Activated CD4-positive, alpha-beta T cell treated with anti-CD3 and anti-CD28 coated beads, Interleukin-2, amount 10 ng/mL, durations not matched to agents 7 days and 5 days (primary cell): ENCODE measurements around the gene EPHB1. TPM values are rescaled to one million over a fixed set of nuclear protein-coding genes. Genes with fewer than 3 reads are reported as not detected.

Experiments
- CTCF ChIA-PET: fragments of 350-600 bp; sonication (Branson Sonifier 250); formaldehyde crosslinking; loops from one replicate; lab custom pipeline; 2021; ENCODE audit warnings: antibody characterized with exemption; lab: Charles Lee
- POLR2A ChIA-PET: fragments of 350-600 bp; sonication (Branson Sonifier 250); formaldehyde crosslinking; loops from one replicate; lab custom pipeline; 2021; ENCODE audit warnings: antibody characterized with exemption; lab: Charles Lee
- DNase-seq: peaks from one replicate; pipeline ENCODE4 v3.0.0-alpha.2; 2020
- H3K27ac Mint-ChIP-seq: one replicate; pipeline ENCODE4 v1.8.0; 2021; ENCODE audit warnings: mild to moderate bottlenecking, moderate library complexity, mixed read lengths
- H3K27me3 Mint-ChIP-seq: one replicate; pipeline ENCODE4 v1.8.0; 2021; ENCODE audit warnings: mixed read lengths
- H3K36me3 Mint-ChIP-seq: one replicate; pipeline ENCODE4 v1.8.0; 2021; ENCODE audit warnings: low read depth, mixed read lengths
- H3K4me1 Mint-ChIP-seq: one replicate; pipeline ENCODE4 v1.8.0; 2021; ENCODE audit warnings: mixed read lengths
- H3K4me3 Mint-ChIP-seq: one replicate; pipeline ENCODE4 v1.8.0; 2021; ENCODE audit warnings: mild to moderate bottlenecking, moderate library complexity, mixed read lengths
- H3K9me3 Mint-ChIP-seq: one replicate; pipeline ENCODE4 v1.8.0; 2021; ENCODE audit warnings: mixed read lengths
- total RNA-seq, 2 experiments: library from RNA; stranded (reverse); gene quantifications; one replicate each; pipeline ENCODE4 v1.2.3, GENCODE V29; 2021

The EPHB1 gene
- total RNA-seq, 2 experiments from 2014 or later: 1.2 to 1.8 TPM

DNA sequence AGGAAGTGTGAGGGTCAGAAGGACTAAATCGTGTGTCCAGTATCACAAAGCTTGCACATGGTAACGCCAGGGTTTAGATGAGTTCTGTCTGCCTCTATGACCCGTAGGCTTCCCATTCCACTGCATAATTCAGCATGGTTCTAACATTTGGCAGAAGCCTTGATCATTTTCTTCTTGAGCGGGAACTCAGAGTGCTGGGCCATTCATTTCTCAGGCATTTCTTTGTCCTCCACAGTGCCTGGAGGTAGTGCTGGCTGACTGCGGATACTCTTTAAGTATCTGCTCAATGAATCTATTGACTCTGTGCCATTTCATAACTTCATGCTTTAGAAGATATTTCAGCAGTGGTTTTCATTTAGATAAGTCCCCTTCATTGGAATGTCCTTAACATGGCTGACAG, 370.2 kb downstream of the EPHB1 start:
- ChIA-PET POLR2A (no interaction called here), CTCF (no interaction called here)
- H3K27ac Mint-ChIP-seq: no peak overlapping the region
- H3K4me1 Mint-ChIP-seq: no peaks in the 10 kb centered on the region
- H3K27me3 Mint-ChIP-seq: no peaks in the 10 kb centered on the region
- DNase-seq: no peak
- no peaks in the 10 kb centered on the region for H3K36me3 Mint-ChIP-seq
- no peak overlapping the region for H3K4me3 Mint-ChIP-seq
- H3K9me3 Mint-ChIP-seq: no peaks in the 10 kb centered on the region

DNA sequence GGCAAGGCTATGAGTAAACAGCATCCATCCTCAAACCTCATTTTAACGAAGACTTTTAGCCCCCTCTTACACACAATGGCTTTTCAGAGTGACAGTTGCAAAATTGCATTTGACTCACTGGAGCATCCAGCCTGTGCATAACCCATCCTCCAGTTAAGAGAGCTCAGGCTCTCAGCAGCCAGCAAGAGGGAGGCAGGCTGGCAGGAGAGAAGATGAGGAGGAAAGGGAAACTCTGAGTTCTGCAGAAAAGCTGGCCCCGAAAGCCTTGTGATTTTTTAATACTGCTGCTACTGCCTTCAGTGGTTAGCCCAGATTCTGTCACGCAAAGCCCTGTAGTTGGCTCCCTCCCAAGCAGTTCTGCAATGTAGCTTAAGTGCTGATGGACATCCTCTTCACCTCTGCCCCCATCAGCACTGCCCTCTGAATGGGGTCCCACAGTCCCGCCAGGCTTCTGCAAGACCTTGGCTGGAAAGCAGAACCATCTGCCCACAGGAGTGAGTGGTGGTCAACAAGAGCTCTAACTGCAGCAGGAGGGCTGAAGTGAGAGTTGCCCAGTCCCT, 371.3 kb downstream of the EPHB1 start:
- DNase-seq: no peak
- ChIA-PET CTCF (no interaction called here), POLR2A (no interaction called here)
- Mint-ChIP-seq H3K4me1 (no peaks in the 10 kb centered on the region), H3K27ac (no peak overlapping the region), H3K9me3 (no peaks in the 10 kb centered on the region), H3K4me3 (no peak overlapping the region), H3K27me3 (no peaks in the 10 kb centered on the region), H3K36me3 (no peaks in the 10 kb centered on the region)

DNA sequence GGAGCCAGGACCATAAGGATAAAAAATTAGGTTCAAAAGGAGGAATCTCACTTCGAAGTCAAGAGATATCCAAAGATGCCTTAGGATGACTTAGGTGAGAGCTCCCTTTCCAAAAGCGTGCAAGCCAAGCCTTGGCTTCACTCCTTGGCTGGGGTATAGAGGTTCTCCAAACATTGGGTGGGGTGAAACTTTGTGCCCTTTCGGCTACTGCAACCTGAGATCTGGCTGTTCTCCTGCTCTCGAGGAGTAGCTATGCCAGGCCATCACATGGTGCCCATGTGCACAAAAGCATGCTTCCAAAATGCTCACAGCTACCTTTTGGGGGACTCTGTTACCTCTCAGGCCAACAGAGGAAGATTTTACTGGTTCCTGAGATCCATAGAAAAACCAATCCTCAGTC, 373.8 kb downstream of the EPHB1 start:
- Mint-ChIP-seq H3K9me3 (no peaks in the 10 kb centered on the region), H3K27ac (no peak overlapping the region), H3K4me1 (no peaks in the 10 kb centered on the region), H3K27me3 (no peaks in the 10 kb centered on the region), H3K36me3 (no peaks in the 10 kb centered on the region), H3K4me3 (no peak overlapping the region)
- ChIA-PET CTCF (no interaction called here), POLR2A (no interaction called here)
- no peak for DNase-seq

DNA sequence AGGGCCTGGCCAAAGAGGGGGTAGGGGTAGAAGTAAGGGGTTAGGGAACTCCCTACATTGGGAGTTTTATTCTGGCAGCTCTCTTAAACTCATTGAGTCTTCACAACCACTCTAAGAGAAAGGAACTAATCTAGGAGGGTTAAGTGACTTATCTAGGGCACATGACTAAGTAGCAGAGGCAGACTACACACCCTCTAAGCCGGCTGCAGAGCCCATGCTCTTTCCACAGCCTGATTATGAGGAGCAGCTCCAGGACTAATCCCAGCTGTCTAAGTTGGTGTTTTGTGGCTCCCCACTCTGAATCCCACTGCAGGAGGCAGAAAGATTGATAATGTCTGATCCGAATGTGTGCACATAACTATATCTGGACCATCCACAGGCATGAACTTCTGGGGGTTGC, 374.6 kb downstream of the EPHB1 start:
- ChIA-PET POLR2A (no interaction called here), CTCF (no interaction called here)
- H3K4me3 Mint-ChIP-seq: no peak overlapping the region
- H3K27ac Mint-ChIP-seq: no peak overlapping the region
- no peaks in the 10 kb centered on the region for H3K4me1 Mint-ChIP-seq
- H3K9me3 Mint-ChIP-seq: no peaks in the 10 kb centered on the region
- DNase-seq: no peak
- no peaks in the 10 kb centered on the region for H3K36me3 Mint-ChIP-seq
- H3K27me3 Mint-ChIP-seq: no peaks in the 10 kb centered on the region

DNA sequence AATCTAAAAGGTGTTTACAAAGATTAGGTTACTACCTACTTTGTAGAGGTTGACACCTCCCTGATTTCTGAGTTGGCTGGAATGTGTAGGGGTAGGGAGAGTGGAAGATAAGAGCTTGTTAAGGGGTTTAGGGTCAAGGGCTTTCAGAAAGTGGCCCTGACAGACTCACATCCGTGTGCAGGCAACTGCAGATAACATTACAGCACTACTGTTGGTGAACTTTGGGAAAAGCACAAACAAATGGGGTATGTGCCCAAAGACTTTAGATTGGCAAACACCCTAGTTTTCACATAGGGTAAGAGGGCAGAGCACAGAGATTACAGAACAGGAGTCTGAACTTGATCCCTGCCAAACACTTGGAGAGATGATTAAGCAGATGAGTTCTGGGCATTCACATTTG, 375.7 kb downstream of the EPHB1 start:
- no peaks in the 10 kb centered on the region for H3K9me3 Mint-ChIP-seq

DNA sequence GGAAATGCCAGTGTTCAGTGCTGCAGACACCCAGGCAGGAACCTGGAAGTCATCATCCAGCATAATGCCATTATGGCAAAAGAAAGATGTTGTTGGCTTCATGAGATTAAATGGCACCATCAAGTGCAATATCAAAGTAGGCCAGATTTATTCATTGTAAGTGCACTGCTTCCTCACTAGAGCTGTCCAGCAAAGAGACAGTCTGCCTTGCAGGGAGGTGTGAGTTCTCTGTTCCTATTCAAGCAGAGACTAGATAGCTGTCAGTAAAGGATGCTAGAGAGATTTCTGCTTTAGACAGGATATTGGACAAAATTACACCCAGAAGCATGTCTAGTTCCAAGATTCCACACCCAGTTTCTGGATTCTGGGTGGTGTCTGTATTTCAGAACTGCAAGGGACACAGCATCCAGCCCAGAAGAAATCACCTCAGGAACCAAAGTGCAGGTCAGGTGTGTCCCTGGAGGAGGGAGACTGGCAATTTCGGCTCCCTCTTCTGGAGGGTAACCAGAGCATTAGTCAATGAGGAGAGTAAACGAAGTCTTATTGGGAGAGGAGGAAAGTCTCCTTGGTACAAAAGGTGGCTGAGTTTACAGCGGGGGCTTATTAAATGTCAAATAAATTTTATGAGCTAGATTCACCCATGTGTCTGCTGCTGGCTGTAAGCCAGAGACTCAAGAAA, 377.3 kb downstream of the EPHB1 start:
- no peak for DNase-seq
- ChIA-PET POLR2A (no interaction called here), CTCF (interaction anchor here (0.6 kb wide), 1 partner anchor 23 kb away, joined by 3 read pairs; no protein-coding TSS in a partner anchor)
- H3K36me3 Mint-ChIP-seq: no peaks in the 10 kb centered on the region
- H3K27ac Mint-ChIP-seq: no peak overlapping the region
- no peaks in the 10 kb centered on the region for H3K9me3 Mint-ChIP-seq
- no peak overlapping the region for H3K4me3 Mint-ChIP-seq
- no peaks in the 10 kb centered on the region for H3K27me3 Mint-ChIP-seq
- no peaks in the 10 kb centered on the region for H3K4me1 Mint-ChIP-seq

More for the DNA sequence above, 375.7 kb downstream of the EPHB1 start:
- ChIA-PET CTCF (no interaction called here), POLR2A (no interaction called here)
- no peak for DNase-seq
- H3K27me3 Mint-ChIP-seq: no peaks in the 10 kb centered on the region
- no peak overlapping the region for H3K27ac Mint-ChIP-seq
- no peaks in the 10 kb centered on the region for H3K36me3 Mint-ChIP-seq
- no peaks in the 10 kb centered on the region for H3K4me1 Mint-ChIP-seq
- H3K4me3 Mint-ChIP-seq: no peak overlapping the region

DNA sequence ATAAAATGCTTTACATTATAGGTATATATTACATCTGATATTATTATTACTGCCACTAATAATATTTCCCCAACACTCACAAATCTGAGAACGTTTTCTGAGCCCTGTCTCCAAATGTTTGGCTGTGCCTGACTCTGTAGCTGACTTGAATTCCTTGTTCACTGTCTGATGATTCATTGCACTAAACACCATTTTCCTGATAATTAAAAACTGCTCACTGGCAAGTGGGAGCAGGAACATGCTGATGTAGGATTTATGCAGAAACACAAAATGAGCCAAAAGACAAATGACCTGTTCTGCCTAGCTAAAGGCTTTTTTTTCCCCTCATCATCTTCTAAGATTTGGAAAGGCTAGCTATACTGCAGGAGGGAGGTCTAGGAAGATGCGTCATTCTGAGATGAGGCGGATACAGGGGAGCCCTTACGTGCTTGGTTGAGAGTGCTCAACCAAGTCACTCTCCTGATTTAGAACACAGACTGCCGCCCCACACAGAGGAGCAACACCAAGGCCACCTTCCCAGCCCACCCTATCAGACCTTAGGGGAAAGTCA, 380.7 kb downstream of the EPHB1 start:
- DNase-seq: no peak
- Mint-ChIP-seq H3K4me3 (no peak overlapping the region), H3K4me1 (no peaks in the 10 kb centered on the region), H3K27me3 (peaks cover 2% of the 10 kb centered on the region), H3K27ac (no peak overlapping the region), H3K9me3 (no peaks in the 10 kb centered on the region), H3K36me3 (no peaks in the 10 kb centered on the region)
- ChIA-PET CTCF (no interaction called here), POLR2A (no interaction called here)

DNA sequence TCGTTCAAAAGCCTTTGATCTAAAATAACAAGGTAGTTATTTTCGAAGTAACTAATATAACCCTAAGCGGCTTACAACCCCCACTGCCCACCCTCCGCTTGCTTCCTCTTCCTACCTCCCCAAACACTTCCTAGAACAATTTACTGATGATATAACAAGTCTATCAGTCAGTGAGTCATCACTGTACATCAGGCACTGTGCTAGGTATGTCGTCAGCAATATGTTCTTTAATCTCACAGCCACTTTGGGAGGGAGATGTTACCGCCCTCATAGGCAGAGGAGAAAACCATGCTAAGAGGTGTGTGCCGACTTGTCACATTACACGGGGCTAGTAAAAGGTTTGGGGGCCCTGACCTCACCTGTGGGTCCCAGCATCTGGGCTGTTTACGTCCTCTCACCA, 381.8 kb downstream of the EPHB1 start:
- H3K27ac Mint-ChIP-seq: no peak overlapping the region
- POLR2A ChIA-PET: no interaction called here
- no peaks in the 10 kb centered on the region for H3K36me3 Mint-ChIP-seq
- H3K27me3 Mint-ChIP-seq: peaks cover 2% of the 10 kb centered on the region
- CTCF ChIA-PET: no interaction called here
- no peak overlapping the region for H3K4me3 Mint-ChIP-seq
- no peaks in the 10 kb centered on the region for H3K4me1 Mint-ChIP-seq
- H3K9me3 Mint-ChIP-seq: no peaks in the 10 kb centered on the region
- no peak for DNase-seq

DNA sequence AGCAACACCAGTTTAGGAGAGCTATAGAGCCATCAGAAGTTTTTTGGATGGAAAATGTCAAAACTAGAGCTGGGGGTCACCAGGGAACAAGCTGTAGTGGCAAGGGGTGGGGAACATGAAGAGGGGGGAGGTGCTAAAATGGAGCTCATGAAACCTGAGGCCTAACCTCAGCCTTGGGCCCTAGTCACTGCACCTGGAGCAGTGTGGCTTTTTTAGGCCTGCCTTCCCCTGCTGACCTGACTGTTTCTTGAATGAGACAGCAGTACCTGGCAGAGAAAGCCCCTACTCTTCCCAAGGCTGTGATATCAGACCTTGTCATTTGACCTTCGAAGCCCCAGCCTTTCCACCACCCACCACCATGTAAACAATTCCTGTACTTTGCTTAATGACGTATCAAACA, 383.5 kb downstream of the EPHB1 start:
- H3K9me3 Mint-ChIP-seq: no peaks in the 10 kb centered on the region
- no peak for DNase-seq
- H3K4me1 Mint-ChIP-seq: no peaks in the 10 kb centered on the region
- H3K4me3 Mint-ChIP-seq: no peak overlapping the region
- ChIA-PET CTCF (no interaction called here), POLR2A (no interaction called here)
- no peaks in the 10 kb centered on the region for H3K36me3 Mint-ChIP-seq
- H3K27ac Mint-ChIP-seq: no peak overlapping the region
- peaks cover 2% of the 10 kb centered on the region for H3K27me3 Mint-ChIP-seq

DNA sequence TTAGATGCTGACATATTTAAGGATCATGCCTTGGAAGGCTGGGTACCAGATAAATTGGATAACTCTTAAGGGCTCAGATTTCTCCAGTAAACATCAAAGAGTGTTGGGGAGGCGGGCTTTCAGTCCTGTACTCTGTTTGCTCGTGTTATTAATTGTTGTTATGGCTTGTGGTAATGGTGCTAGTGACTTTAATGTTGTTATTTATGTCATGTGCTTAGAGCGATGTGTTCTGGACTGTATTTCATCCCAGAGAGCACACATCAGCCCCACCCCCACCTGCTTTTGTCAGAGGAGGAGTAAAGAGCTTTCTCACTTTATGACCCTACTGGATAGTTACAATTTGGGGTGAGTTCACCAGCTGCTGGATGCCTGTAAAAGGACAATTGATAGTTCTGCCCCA, 386.3 kb downstream of the EPHB1 start:
- Mint-ChIP-seq H3K9me3 (no peaks in the 10 kb centered on the region), H3K27ac (no peak overlapping the region)
- CTCF ChIA-PET: interaction anchor here (1.4 kb wide), 1 partner anchor 25 kb away, joined by 3 read pairs; no protein-coding TSS in a partner anchor

DNA sequence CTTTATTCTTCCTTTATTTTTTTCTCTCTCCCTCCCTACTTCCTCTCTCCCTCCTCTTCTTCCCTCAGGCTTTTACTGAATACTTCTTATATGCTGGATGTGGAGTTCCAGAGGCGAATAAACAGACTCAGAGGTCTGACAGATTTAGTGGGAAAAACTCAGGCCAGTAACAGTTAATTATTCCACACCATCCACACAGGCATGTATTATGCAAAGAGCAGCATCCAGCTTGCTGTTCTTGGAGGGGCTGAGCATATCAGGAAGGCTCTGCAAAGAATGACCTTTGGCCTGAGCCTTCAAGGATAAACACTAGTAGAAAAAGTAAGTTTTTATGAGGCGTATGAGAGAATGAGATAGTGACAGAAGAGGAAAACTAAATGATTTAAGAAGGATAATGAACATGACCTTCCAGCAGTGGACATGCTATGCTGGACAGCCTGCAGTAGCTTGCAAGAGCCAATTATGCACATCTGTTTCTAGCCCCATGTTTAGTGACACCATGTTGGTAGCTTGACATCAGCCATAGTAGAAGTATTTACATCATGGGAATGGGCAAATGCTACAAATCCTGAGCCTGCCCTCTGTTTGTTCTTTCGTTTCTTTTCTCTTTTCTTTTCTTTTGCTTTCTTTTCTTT, 387.4 kb downstream of the EPHB1 start:
- no peak for DNase-seq
- no peak overlapping the region for H3K4me3 Mint-ChIP-seq
- no peaks in the 10 kb centered on the region for H3K9me3 Mint-ChIP-seq
- H3K4me1 Mint-ChIP-seq: no peaks in the 10 kb centered on the region
- ChIA-PET POLR2A (no interaction called here), CTCF (no interaction called here)
- H3K27ac Mint-ChIP-seq: no peak overlapping the region
- no peaks in the 10 kb centered on the region for H3K36me3 Mint-ChIP-seq
- peaks cover 2% of the 10 kb centered on the region for H3K27me3 Mint-ChIP-seq

More for the DNA sequence above, 386.3 kb downstream of the EPHB1 start:
- Mint-ChIP-seq H3K4me3 (no peak overlapping the region), H3K36me3 (no peaks in the 10 kb centered on the region), H3K27me3 (peaks cover 2% of the 10 kb centered on the region), H3K4me1 (no peaks in the 10 kb centered on the region)
- POLR2A ChIA-PET: no interaction called here
- DNase-seq: no peak

DNA sequence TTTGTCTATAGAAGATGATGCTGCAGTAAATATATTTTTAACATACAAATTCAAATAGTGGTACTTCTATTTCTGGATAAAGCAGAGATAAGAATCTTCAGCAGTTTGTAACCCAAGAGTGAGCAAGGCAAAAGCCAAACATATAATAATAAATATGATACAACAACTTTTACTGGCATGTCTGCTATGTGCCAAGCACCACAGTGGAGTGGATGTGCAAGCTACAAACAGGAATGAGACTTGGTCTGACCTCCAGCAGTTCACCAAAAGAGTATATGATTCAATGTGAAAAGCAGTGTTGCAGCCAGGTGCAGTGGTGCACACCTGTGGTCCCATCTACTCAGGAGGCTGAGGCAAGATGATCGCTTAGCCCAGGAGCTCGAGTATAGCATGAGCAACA, 395.6 kb downstream of the EPHB1 start:
- Mint-ChIP-seq H3K27me3 (no peaks in the 10 kb centered on the region), H3K4me3 (no peak overlapping the region), H3K9me3 (no peaks in the 10 kb centered on the region), H3K27ac (no peak overlapping the region), H3K36me3 (no peaks in the 10 kb centered on the region), H3K4me1 (no peaks in the 10 kb centered on the region)
- DNase-seq: no peak
- ChIA-PET POLR2A (no interaction called here), CTCF (no interaction called here)

DNA sequence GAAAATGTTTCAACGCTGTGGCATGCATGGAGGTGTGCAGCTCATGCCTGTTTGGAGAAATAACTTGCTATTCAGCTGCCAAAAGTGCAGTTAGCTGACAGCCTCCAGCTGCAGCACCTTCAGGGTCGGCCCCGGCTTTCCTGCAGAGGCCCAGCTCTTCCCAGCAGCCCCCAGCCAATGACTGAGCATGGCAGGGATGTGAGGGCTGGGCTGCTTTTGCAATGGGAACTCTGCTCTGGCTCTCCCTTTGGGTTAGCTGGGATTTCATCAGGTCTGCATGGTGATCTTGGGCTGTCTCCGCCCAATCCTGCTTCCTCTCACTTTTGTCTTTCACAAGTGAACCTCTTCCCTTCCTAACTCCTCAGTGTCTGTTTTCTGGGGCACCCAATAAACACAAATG, 396.6 kb downstream of the EPHB1 start:
- H3K4me1 Mint-ChIP-seq: no peaks in the 10 kb centered on the region
- no peaks in the 10 kb centered on the region for H3K36me3 Mint-ChIP-seq
- DNase-seq: no peak
- no peak overlapping the region for H3K4me3 Mint-ChIP-seq
- ChIA-PET CTCF (no interaction called here), POLR2A (no interaction called here)
- no peaks in the 10 kb centered on the region for H3K27me3 Mint-ChIP-seq
- no peak overlapping the region for H3K27ac Mint-ChIP-seq
- H3K9me3 Mint-ChIP-seq: no peaks in the 10 kb centered on the region
